RWPE2 (cell line): ENCODE measurements around the gene ARPC2.

ENCODE experiments used
- ATAC-seq: fragments of 200-7000 bp; cut with Tn5 transposase; 3 replicates; pipeline ENCODE4 v1.9.1; 2021; ENCODE audit warnings: low read depth
- DNase-seq: peaks from one replicate; pipeline ENCODE4 v3.0.0-alpha.2; 2020; ENCODE audit warnings: low spot score
- H3K27ac ChIP-seq: fragments of 450-650 bp; 2 replicates; pipeline ENCODE4 v1.5.1; 2017; ENCODE audit warnings: mild to moderate bottlenecking; ENCODE audit not compliant: poor library complexity, severe bottlenecking
- H3K27me3 ChIP-seq: fragments of 250-450 bp; sonication (Bioruptor Pico); 2 replicates; pipeline ENCODE4 v1.5.1; 2021; ENCODE audit warnings: mild to moderate bottlenecking, moderate library complexity; ENCODE audit not compliant: insufficient read depth, poor library complexity, severe bottlenecking
- H3K36me3 ChIP-seq: fragments of 250-450 bp; sonication (Bioruptor Pico); 2 replicates; pipeline ENCODE4 v1.5.1; 2020; ENCODE audit warnings: low read depth, mild to moderate bottlenecking, moderate library complexity
- H3K4me1 ChIP-seq: fragments of 250-450 bp; sonication (Bioruptor Pico); 2 replicates; pipeline ENCODE4 v1.5.1; 2021; ENCODE audit warnings: mild to moderate bottlenecking, moderate library complexity; ENCODE audit not compliant: insufficient read depth, poor library complexity, severe bottlenecking
- H3K4me3 ChIP-seq: fragments of 250-450 bp; sonication (Bioruptor Pico); 2 replicates; pipeline ENCODE4 v1.5.1; 2021; ENCODE audit warnings: mild to moderate bottlenecking, moderate library complexity; ENCODE audit not compliant: severe bottlenecking
- H3K9me3 ChIP-seq: fragments of 250-450 bp; sonication (Bioruptor Pico); 2 replicates; pipeline ENCODE4 v1.5.1; 2021; ENCODE audit warnings: mild to moderate bottlenecking, moderate library complexity; ENCODE audit not compliant: severe bottlenecking
- TF ChIP-seq, protein P1 (sequence below): fragments of 450-650 bp; IDR thresholded peaks from one replicate; pipeline ENCODE4 v1.5.1; 2017; ENCODE audit warnings: mild to moderate bottlenecking, moderate library complexity; ENCODE audit not compliant: poor library complexity, severe bottlenecking

The ARPC2 gene

DNA sequence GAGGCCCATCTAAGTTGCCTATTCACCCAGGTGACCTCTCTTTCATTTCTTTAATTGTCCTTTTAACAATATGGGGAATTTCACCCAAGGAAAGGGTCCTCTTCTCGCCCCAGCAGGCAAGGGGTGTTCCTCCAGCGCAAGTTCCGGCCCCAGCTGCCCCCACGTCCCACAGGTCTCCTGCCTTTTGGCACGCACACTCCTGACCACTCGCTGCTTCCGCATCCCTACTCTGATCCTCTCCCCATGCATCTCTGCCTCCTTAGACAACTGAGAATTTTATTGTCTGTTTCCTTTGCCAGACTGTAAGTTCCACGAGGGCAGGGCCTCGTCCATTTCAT is 684 bp upstream of the ARPC2 start:
- Histone ChIP-seq H3K4me1 (peaks cover 24% of the 10 kb centered on the region), H3K36me3 (peaks cover 36% of the 10 kb centered on the region), H3K9me3 (no peaks in the 10 kb centered on the region), H3K27ac (peak overlapping the region; percentile 90), H3K27me3 (no peaks in the 10 kb centered on the region), H3K4me3 (peak overlapping the region; percentile 87)
- ATAC-seq = peak; percentile 3; the same call in 1 of the 3 replicates
- TF ChIP-seq, protein P1, sequence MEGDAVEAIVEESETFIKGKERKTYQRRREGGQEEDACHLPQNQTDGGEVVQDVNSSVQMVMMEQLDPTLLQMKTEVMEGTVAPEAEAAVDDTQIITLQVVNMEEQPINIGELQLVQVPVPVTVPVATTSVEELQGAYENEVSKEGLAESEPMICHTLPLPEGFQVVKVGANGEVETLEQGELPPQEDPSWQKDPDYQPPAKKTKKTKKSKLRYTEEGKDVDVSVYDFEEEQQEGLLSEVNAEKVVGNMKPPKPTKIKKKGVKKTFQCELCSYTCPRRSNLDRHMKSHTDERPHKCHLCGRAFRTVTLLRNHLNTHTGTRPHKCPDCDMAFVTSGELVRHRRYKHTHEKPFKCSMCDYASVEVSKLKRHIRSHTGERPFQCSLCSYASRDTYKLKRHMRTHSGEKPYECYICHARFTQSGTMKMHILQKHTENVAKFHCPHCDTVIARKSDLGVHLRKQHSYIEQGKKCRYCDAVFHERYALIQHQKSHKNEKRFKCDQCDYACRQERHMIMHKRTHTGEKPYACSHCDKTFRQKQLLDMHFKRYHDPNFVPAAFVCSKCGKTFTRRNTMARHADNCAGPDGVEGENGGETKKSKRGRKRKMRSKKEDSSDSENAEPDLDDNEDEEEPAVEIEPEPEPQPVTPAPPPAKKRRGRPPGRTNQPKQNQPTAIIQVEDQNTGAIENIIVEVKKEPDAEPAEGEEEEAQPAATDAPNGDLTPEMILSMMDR = no peak
- no peak for DNase-seq

DNA sequence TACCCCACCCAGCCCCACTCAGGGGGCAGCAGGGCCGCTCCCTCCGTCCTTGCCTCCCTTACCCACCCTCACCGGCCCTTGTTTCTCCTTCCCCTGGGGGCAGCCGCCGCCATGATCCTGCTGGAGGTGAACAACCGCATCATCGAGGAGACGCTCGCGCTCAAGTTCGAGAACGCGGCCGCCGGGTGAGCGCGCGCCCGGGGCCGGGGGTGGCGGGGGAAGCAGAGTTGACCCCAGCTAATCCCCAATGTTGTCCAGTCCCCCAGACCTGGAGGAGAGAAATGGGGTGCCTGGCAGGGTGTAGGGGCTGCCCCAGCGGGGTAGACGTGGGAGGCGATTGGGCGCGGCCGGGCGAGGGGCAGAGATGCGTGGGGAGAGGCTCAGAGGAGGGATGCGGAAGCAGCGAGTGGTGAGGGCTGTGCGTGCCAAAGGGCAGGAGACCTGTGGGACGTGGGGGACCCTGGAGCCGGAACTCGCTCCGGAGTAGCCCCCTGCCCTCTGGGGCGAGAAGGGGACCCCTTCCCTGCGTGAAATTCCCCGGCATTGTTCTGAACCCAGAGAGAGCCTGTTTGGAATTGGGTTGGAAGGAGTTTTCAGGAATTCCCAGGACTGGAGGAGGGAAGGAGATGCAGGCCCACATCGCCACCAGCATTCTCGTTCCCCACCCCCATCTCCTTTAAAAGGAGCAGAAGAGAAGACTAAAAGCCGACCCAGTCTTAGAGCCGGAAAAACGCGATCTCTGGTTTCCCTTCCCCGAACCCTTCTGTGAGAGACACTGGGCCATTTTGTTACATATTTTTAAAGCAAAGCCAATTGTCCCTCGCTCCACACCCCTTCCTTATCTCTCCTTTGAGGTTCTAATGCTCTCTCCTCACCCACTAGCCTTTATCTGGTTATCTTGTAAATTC is 625 bp downstream of the ARPC2 start:
- Histone ChIP-seq H3K27me3 (no peaks in the 10 kb centered on the region), H3K9me3 (no peaks in the 10 kb centered on the region), H3K4me1 (peaks cover 37% of the 10 kb centered on the region), H3K4me3 (peak overlapping the region; percentile 87), H3K36me3 (peaks cover 49% of the 10 kb centered on the region), H3K27ac (peak overlapping the region; percentile 90)
- ATAC-seq = peak; percentile 41
- TF ChIP-seq, protein P1 = no peak
- DNase-seq = peak; percentile 56

DNA sequence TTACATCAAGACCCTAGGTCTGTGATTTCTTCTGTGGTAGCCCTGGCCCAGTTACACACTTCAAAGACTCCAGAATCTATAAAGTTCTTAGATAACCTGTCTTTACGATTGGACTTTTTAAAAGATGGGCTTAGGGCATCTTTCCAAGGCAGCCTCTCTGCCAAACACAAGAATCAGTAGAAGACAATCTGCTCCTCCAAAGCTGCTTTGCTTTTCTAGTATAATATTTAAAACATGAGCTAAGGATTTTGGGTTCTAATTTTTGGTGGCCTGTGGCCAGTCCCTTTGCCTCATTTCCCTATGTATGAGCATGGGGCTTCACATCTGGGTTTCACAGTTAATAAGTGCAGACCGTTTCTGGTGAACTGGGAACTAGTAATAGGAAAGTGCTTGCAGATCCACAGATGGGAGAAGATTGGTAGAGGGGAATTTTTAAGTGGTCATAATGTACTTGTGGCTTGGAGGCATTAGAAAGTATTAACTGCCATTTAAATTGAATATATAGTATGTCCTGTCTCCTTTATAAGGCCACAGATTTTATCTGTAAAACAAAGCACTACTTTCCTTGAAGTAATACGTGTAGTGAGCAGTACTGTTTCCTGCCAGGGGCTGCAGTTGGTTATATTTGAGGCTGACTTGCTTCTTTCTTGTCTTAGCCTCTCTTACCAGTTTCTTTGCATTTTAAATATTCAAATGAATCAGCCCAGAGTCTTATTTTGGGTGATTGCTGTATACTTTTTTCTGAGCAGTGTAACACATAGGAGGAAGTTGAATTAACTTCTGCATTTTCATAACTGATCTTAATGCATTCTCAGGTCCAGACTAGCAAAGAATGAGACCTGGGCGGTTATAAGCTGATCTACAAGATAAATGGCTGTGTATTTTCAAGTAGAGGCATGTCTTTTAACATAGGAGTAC is 1.5 kb downstream of the ARPC2 start:
- H3K36me3 ChIP-seq = peaks cover 56% of the 10 kb centered on the region
- no peaks in the 10 kb centered on the region for H3K9me3 ChIP-seq
- H3K27ac ChIP-seq = peak overlapping the region; percentile 90
- TF ChIP-seq, protein P1 = no peak
- DNase-seq = no peak
- no peak; the same call in 2 of the 3 replicates for ATAC-seq
- H3K4me1 ChIP-seq = peaks cover 45% of the 10 kb centered on the region
- no peaks in the 10 kb centered on the region for H3K27me3 ChIP-seq
- H3K4me3 ChIP-seq = peak overlapping the region; percentile 87

DNA sequence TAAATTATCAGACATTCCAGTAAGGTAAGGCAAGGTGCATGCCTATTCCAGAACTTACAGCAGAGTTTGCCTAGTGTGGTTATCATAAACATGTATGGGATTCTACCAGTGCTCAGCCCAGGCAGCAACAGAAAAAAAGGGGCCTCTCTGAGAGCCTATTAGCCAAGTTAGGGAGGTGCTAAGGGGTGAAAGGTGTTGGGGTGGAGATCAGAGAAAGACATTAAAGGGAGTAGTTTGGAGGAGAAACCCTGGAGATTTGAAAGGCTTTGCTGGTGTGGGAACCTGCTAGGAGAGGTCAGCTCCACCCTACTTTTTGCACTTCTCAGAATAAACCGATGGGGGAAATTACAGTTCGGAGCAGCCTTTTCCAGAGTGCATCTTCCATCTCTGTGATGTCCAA is 2.9 kb downstream of the ARPC2 start:
- ATAC-seq = no peak
- peaks cover 70% of the 10 kb centered on the region for H3K36me3 ChIP-seq
- H3K4me1 ChIP-seq = peaks cover 45% of the 10 kb centered on the region
- no peaks in the 10 kb centered on the region for H3K27me3 ChIP-seq
- H3K4me3 ChIP-seq = peak overlapping the region; percentile 87
- peak overlapping the region; percentile 90 for H3K27ac ChIP-seq
- no peak for DNase-seq
- TF ChIP-seq, protein P1 = no peak
- no peaks in the 10 kb centered on the region for H3K9me3 ChIP-seq
